Common myeloid progenitor, CD34-positive (primary cell): Measurements from ENCODE around the gene NUDT19.
"Not testable (repeated sequence)": the region's sequence is repeated elsewhere in the genome, so short reads cannot be mapped to it uniquely, and the experiment has no call there.

Experiments used
- CTCF ChIA-PET: fragments of 350-600 bp; sonication (Branson Sonifier 250); formaldehyde crosslinking; loops from one replicate; lab custom pipeline; 2021; ENCODE audit warnings: antibody characterized with exemption; lab: Charles Lee
- POLR2A ChIA-PET: fragments of 350-600 bp; sonication (Branson Sonifier 250); formaldehyde crosslinking; loops from one replicate; lab custom pipeline; 2021; ENCODE audit warnings: antibody characterized with exemption; lab: Charles Lee
- DNase-seq, 3 donors: peaks; one replicate each; pipeline versions ENCODE4 v3.0.0 to v3.0.0-alpha.2; 2013
- H3K27ac ChIP-seq, 2 experiments: 1 replicate in 1 of 2; 2 replicates in 1 of 2; pipeline ENCODE4 v1.7.0; 2013; ENCODE audit warnings: inconsistent platforms in 2 of 2, low read length in 2 of 2, mild to moderate bottlenecking in 2 of 2, low read depth in 1 of 2, moderate library complexity in 1 of 2; ENCODE audit not compliant: severe bottlenecking in 2 of 2, insufficient read depth in 1 of 2, poor library complexity in 1 of 2
- H3K27me3 ChIP-seq, 5 experiments: replicated peaks in 2 of 5; 1 replicate in 3 of 5; 2 replicates in 2 of 5; pipeline versions ENCODE4 v1.6.1 to v1.7.0; 2013; ENCODE audit warnings: low read length in 4 of 5, mild to moderate bottlenecking in 2 of 5, moderate library complexity in 2 of 5, inconsistent platforms in 1 of 5; ENCODE audit not compliant: insufficient read depth in 5 of 5, control insufficient read depth in 4 of 5
- H3K36me3 ChIP-seq, 4 experiments: 1 replicate in 2 of 4; 2 replicates in 2 of 4; pipeline versions ENCODE4 v1.6.1 to v1.7.0; 2013; ENCODE audit warnings: low read length in 3 of 4, control low read depth in 1 of 4, mild to moderate bottlenecking in 1 of 4; ENCODE audit not compliant: control insufficient read depth in 4 of 4, insufficient read depth in 4 of 4
- H3K4me1 ChIP-seq, 4 experiments: 1 replicate in 3 of 4; 2 replicates in 1 of 4; pipeline versions ENCODE4 v1.6.1 to v1.7.1; 2013; ENCODE audit warnings: low read length in 3 of 4, mild to moderate bottlenecking in 3 of 4, control low read depth in 1 of 4, inconsistent platforms in 1 of 4, moderate library complexity in 1 of 4; ENCODE audit not compliant: control insufficient read depth in 4 of 4, insufficient read depth in 4 of 4; ENCODE audit errors: control extremely low read depth in 1 of 4
- H3K4me3 ChIP-seq, 7 experiments: 1 replicate in 4 of 7; 2 replicates in 3 of 7; pipeline versions ENCODE4 v1.5.1 to v1.7.0; 2013; ENCODE audit warnings: mild to moderate bottlenecking in 7 of 7, low read length in 6 of 7, moderate library complexity in 6 of 7, inconsistent platforms in 2 of 7, low read depth in 2 of 7, control low read depth in 1 of 7; ENCODE audit not compliant: insufficient read depth in 4 of 7, control insufficient read depth in 1 of 7; ENCODE audit errors: extremely low read depth in 1 of 7
- H3K9me3 ChIP-seq, 5 experiments: 1 replicate in 4 of 5; 2 replicates in 1 of 5; pipeline versions ENCODE4 v1.6.1 to v1.7.1; 2013; ENCODE audit warnings: low read length in 4 of 5, mild to moderate bottlenecking in 2 of 5, inconsistent platforms in 1 of 5, low read depth in 1 of 5, moderate library complexity in 1 of 5; ENCODE audit not compliant: control insufficient read depth in 4 of 5, insufficient read depth in 2 of 5; ENCODE audit errors: control extremely low read depth in 1 of 5
- WGBS: methylation state at CpG from one replicate; pipeline ENCODE4 v1.1.5; 2013; ENCODE audit not compliant: insufficient coverage; 5-methylcytosine and 5-hydroxymethylcytosine counted together

NUDT19 gene

GRCh38 chr19:32696771-32697170 is 5.2 kb downstream of the NUDT19 start:
- POLR2A ChIA-PET, DNase-seq, H3K4me3 ChIP-seq, H3K9me3 ChIP-seq, H3K27me3 ChIP-seq, H3K27ac ChIP-seq: not testable (repeated sequence)
- WGBS = 86% methylated on average over 1 of the region's 3 CpGs
- CTCF ChIA-PET = interaction anchor here (0.8 kb wide), 1 partner anchor 97 kb away, joined by 3 read pairs; no protein-coding TSS in a partner anchor
- H3K36me3 ChIP-seq = peaks cover 0 to 22% (median 8%) of the 10 kb centered on the region in 4 experiments
- peaks cover 0 to 35% (median 28%) of the 10 kb centered on the region in 4 experiments for H3K4me1 ChIP-seq

GRCh38 chr19:32700129-32700528 is 8.5 kb downstream of the NUDT19 start:
- H3K27ac ChIP-seq, H3K4me1 ChIP-seq, H3K27me3 ChIP-seq, POLR2A ChIA-PET, H3K4me3 ChIP-seq: not testable (repeated sequence)
- Histone ChIP-seq H3K36me3 (peaks cover under 1 to 40% (median 12%) of the 10 kb centered on the region in 4 experiments), H3K9me3 (peaks cover 1 to 22% (median 8%) of the 10 kb centered on the region in 5 experiments)
- WGBS = 98% methylated on average over 6 of the region's 7 CpGs
- CTCF ChIA-PET = interaction anchor here (0.8 to 1.8 kb wide), 2 partner anchors 9 to 14 kb away, joined by 3 to 6 read pairs; no protein-coding TSS in a partner anchor
- peak in 1 of 3 donors; percentile 29 for DNase-seq

DNA sequence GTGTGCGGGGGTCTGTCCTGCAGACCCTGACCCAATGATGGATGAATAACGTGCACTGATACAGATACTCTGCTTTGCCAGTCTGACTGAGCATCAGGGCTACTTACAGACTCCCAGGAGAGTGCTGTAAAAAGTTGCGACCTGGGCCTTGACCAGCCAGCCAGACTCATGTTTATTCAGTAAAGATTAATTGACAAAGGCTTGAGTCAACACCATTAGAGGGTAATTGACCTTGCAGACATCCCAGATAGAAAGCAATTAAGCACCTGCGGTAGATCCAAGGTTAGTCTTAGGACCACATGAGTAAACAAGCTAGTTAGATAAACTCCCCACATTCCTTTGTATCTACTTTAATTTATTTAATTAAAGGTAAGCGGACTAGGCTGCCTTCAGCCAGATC is 10.4 kb downstream of the NUDT19 start:
- Histone ChIP-seq H3K9me3 (peaks cover 1 to 22% (median 8%) of the 10 kb centered on the region in 5 experiments), H3K27me3 (no peaks in the 10 kb centered on the region), H3K4me3 (no peak overlapping the region), H3K27ac (no peak overlapping the region), H3K36me3 (peaks cover 6 to 46% (median 11%) of the 10 kb centered on the region in 4 experiments), H3K4me1 (no peaks in the 10 kb centered on the region)
- DNase-seq = no peak
- WGBS = 100% methylated on average over 3 of the region's 5 CpGs
- ChIA-PET CTCF (no interaction called here), POLR2A (no interaction called here)

DNA sequence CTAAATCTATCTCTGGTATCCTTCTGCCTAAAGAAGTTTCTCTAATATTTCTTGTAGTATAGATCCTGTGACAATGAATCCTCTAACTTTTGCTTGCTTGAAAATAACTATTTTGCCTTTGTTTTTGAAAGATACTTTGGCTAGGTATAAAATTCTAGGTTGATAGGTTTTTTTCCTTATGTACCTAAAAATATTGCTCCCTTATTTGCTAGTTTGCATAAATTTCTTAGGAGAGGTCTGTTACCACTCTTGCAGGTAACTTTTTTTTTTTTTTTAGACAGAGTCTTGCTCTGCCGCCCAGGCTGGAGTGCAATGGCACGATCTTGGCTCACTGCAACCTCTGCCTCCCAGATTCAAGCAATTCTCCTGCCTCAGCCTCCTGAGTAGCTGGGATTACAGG is 12.4 kb downstream of the NUDT19 start:
- no CpG with 5 or more reads among the region's 2 CpGs for WGBS
- H3K9me3 ChIP-seq = peaks cover 1 to 22% (median 8%) of the 10 kb centered on the region in 5 experiments
- CTCF ChIA-PET = interaction anchor here (1.7 kb wide), 1 partner anchor 18 kb away, joined by 3 read pairs; no protein-coding TSS in a partner anchor
- H3K4me3 ChIP-seq, H3K27me3 ChIP-seq, H3K27ac ChIP-seq, POLR2A ChIA-PET, H3K4me1 ChIP-seq, DNase-seq: not testable (repeated sequence)
- H3K36me3 ChIP-seq = peaks cover 6 to 40% (median 9%) of the 10 kb centered on the region in 4 experiments

DNA sequence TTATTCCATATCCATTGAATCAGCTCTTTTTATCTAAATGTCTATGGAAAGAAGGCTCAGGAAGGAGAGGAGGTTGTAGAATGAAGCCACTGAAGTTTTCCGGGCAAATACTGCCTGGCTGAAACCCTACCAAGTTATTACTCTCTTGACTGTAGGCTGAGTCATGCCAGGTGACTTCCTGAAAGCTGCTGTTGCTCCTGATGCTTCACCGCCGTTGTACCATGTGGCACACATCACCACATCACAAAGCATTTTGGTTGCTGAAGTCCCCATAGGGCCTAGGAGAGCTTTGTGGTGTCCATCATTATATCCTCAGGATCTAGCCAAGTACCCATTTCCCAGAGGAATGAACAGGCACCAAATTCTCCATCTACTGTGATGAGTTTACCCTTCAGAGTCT is 16.8 kb downstream of the NUDT19 start:
- 5% methylated on average over 3 of the region's 3 CpGs for WGBS
- no peak overlapping the region for H3K27ac ChIP-seq
- peaks cover 0 to 5% (median 3%) of the 10 kb centered on the region in 4 experiments for H3K4me1 ChIP-seq
- ChIA-PET CTCF (no interaction called here), POLR2A (no interaction called here)
- DNase-seq = peak; percentile 44 to 92 (median 85)
- peaks cover 6 to 26% (median 8%) of the 10 kb centered on the region in 4 experiments for H3K36me3 ChIP-seq
- H3K27me3 ChIP-seq = no peaks in the 10 kb centered on the region
- H3K4me3 ChIP-seq = no peak overlapping the region
- H3K9me3 ChIP-seq = peaks cover 0 to 15% (median 2%) of the 10 kb centered on the region in 5 experiments

DNA sequence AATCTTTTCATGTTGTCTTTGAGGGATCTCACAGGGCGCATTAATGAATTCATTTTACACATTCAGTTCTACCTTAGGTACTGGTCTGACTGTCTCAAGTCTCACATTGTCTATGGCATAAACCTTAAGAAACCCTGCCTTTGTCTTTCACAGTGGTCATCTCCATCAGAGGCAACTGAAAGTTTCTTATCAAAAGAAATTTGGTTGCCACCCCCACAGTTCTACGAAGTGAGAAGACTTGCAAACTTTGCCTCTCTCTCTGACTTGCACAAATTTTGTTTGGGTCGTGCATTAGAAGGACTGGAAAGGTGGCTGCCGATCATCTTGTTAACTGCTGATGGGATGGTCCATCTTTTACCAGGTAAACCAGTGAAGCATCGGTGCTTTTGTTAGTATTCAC is 17.4 kb downstream of the NUDT19 start:
- DNase-seq = no peak
- Histone ChIP-seq H3K27me3 (no peaks in the 10 kb centered on the region), H3K36me3 (peaks cover 6 to 30% (median 10%) of the 10 kb centered on the region in 4 experiments), H3K27ac (no peak overlapping the region), H3K4me3 (no peak overlapping the region), H3K4me1 (peaks cover 0 to 5% (median 3%) of the 10 kb centered on the region in 4 experiments), H3K9me3 (peaks cover 0 to 11% (median 1%) of the 10 kb centered on the region in 5 experiments)
- CTCF ChIA-PET = no interaction called here
- POLR2A ChIA-PET = no interaction called here
- 91% methylated on average over 5 of the region's 5 CpGs for WGBS

GRCh38 chr19:32711747-32712146 is 20.1 kb downstream of the NUDT19 start:
- ChIA-PET POLR2A (no interaction called here), CTCF (no interaction called here)
- peaks cover 2 to 26% (median 10%) of the 10 kb centered on the region in 4 experiments for H3K36me3 ChIP-seq
- H3K4me3 ChIP-seq = no peak overlapping the region
- WGBS = 93% methylated on average over 3 of the region's 6 CpGs
- H3K27ac ChIP-seq = no peak overlapping the region
- H3K27me3 ChIP-seq = no peaks in the 10 kb centered on the region
- H3K9me3 ChIP-seq = peaks cover 0 to 3% (median 0%) of the 10 kb centered on the region in 5 experiments
- peaks cover 0 to 5% (median 3%) of the 10 kb centered on the region in 4 experiments for H3K4me1 ChIP-seq
- DNase-seq = no peak
